Memory B cell (primary cell): ENCODE measurements around the gene SETD1A.

Experiments
- ATAC-seq: fragments of 150-1000 bp; cut with Tn5 transposase; 2 replicates; pipeline ENCODE4 v1.10.0; 2021; ENCODE audit warnings: low read depth, mild to moderate bottlenecking, moderate library complexity
- DNase-seq, 2 donors: peaks; one replicate each; pipeline ENCODE4 v3.0.0; 2022; ENCODE audit warnings: low spot score in 2 of 2
- H3K27ac Mint-ChIP-seq: one replicate; pipeline ENCODE4 v1.8.0; 2022; ENCODE audit warnings: mild to moderate bottlenecking, moderate library complexity, mixed read lengths
- H3K27me3 Mint-ChIP-seq: one replicate; pipeline ENCODE4 v1.8.0; 2022; ENCODE audit warnings: mixed read lengths
- H3K36me3 Mint-ChIP-seq: one replicate; pipeline ENCODE4 v1.8.0; 2022; ENCODE audit warnings: mild to moderate bottlenecking, mixed read lengths
- H3K4me1 Mint-ChIP-seq: one replicate; pipeline ENCODE4 v1.8.0; 2022; ENCODE audit warnings: mixed read lengths
- H3K4me3 Mint-ChIP-seq: one replicate; pipeline ENCODE4 v1.8.0; 2022; ENCODE audit warnings: mild to moderate bottlenecking, moderate library complexity, mixed read lengths
- H3K9me3 Mint-ChIP-seq: one replicate; pipeline ENCODE4 v1.8.0; 2022; ENCODE audit warnings: mixed read lengths

The SETD1A gene

GRCh38 chr16:30953511-30954124, 3.9 kb upstream of the SETD1A start:
- DNase-seq (peak; percentile 63 to 66), ATAC-seq (peak; percentile 23)
- H3K27ac Mint-ChIP-seq = no peak overlapping the region
- no peaks in the 10 kb centered on the region for H3K9me3 Mint-ChIP-seq
- H3K36me3 Mint-ChIP-seq = no peaks in the 10 kb centered on the region
- H3K27me3 Mint-ChIP-seq = no peaks in the 10 kb centered on the region
- H3K4me3 Mint-ChIP-seq = no peak overlapping the region
- H3K4me1 Mint-ChIP-seq = peaks cover 16% of the 10 kb centered on the region

GRCh38 chr16:30954993-30955392, 2.6 kb upstream of the SETD1A start:
- no peak for ATAC-seq

GRCh38 chr16:30956601-30957455, 726 bp upstream of the SETD1A start:
- peak overlapping the region; percentile 54 for H3K27ac Mint-ChIP-seq
- no peaks in the 10 kb centered on the region for H3K27me3 Mint-ChIP-seq
- no peaks in the 10 kb centered on the region for H3K9me3 Mint-ChIP-seq
- H3K4me3 Mint-ChIP-seq = peak overlapping the region; percentile 93
- peak; percentile 66 to 85 for DNase-seq
- ATAC-seq = peak; percentile 49
- H3K4me1 Mint-ChIP-seq = peaks cover 17% of the 10 kb centered on the region
- H3K36me3 Mint-ChIP-seq = peaks cover 8% of the 10 kb centered on the region

More at GRCh38 chr16:30954993-30955392, 2.6 kb upstream of the SETD1A start:
- Mint-ChIP-seq H3K27ac (no peak overlapping the region), H3K9me3 (no peaks in the 10 kb centered on the region), H3K4me3 (no peak overlapping the region), H3K4me1 (peaks cover 16% of the 10 kb centered on the region), H3K36me3 (peaks cover 2% of the 10 kb centered on the region), H3K27me3 (no peaks in the 10 kb centered on the region)
- no peak for DNase-seq

GRCh38 chr16:30958175-30959079, 873 bp downstream of the SETD1A start:
- no peak for DNase-seq
- peak overlapping the region; percentile 94 for H3K4me3 Mint-ChIP-seq
- H3K9me3 Mint-ChIP-seq = no peaks in the 10 kb centered on the region
- peak overlapping the region; percentile 54 for H3K27ac Mint-ChIP-seq
- peaks cover 19% of the 10 kb centered on the region for H3K4me1 Mint-ChIP-seq
- peaks cover 14% of the 10 kb centered on the region for H3K36me3 Mint-ChIP-seq
- peak; percentile 31 for ATAC-seq
- no peaks in the 10 kb centered on the region for H3K27me3 Mint-ChIP-seq

- Mint-ChIP-seq H3K4me1 (peaks cover 22% of the 10 kb centered on the region), H3K4me3 (no peak overlapping the region), H3K36me3 (peaks cover 30% of the 10 kb centered on the region), H3K27ac (no peak overlapping the region), H3K27me3 (no peaks in the 10 kb centered on the region), H3K9me3 (no peaks in the 10 kb centered on the region)
- ATAC-seq = no peak
- DNase-seq = no peak
Measured at GRCh38 chr16:30961384-30961783, 3.8 kb downstream of the SETD1A start.

GRCh38 chr16:30963925-30964511, 6.5 kb downstream of the SETD1A start:
- H3K4me3 Mint-ChIP-seq = no peak overlapping the region
- ATAC-seq (no peak), DNase-seq (no peak)
- no peaks in the 10 kb centered on the region for H3K27me3 Mint-ChIP-seq
- H3K4me1 Mint-ChIP-seq = peaks cover 16% of the 10 kb centered on the region
- H3K27ac Mint-ChIP-seq = no peak overlapping the region
- H3K9me3 Mint-ChIP-seq = no peaks in the 10 kb centered on the region
- H3K36me3 Mint-ChIP-seq = peaks cover 42% of the 10 kb centered on the region

GRCh38 chr16:30964574-30965226, 7.1 kb downstream of the SETD1A start:
- no peaks in the 10 kb centered on the region for H3K9me3 Mint-ChIP-seq
- H3K4me1 Mint-ChIP-seq = peaks cover 14% of the 10 kb centered on the region
- peaks cover 47% of the 10 kb centered on the region for H3K36me3 Mint-ChIP-seq
- ATAC-seq = no peak
- no peak overlapping the region for H3K27ac Mint-ChIP-seq
- DNase-seq = no peak
- no peaks in the 10 kb centered on the region for H3K27me3 Mint-ChIP-seq
- H3K4me3 Mint-ChIP-seq = no peak overlapping the region

GRCh38 chr16:30965436-30965835, 7.9 kb downstream of the SETD1A start:
- peaks cover 6% of the 10 kb centered on the region for H3K4me1 Mint-ChIP-seq
- peaks cover 43% of the 10 kb centered on the region for H3K36me3 Mint-ChIP-seq
- DNase-seq = no peak
- H3K9me3 Mint-ChIP-seq = no peaks in the 10 kb centered on the region
- no peaks in the 10 kb centered on the region for H3K27me3 Mint-ChIP-seq
- no peak overlapping the region for H3K27ac Mint-ChIP-seq
- no peak for ATAC-seq
- H3K4me3 Mint-ChIP-seq = no peak overlapping the region

- DNase-seq (no peak), ATAC-seq (no peak)
- Mint-ChIP-seq H3K27me3 (no peaks in the 10 kb centered on the region), H3K9me3 (no peaks in the 10 kb centered on the region), H3K4me1 (peaks cover 5% of the 10 kb centered on the region), H3K4me3 (no peak overlapping the region), H3K27ac (no peak overlapping the region), H3K36me3 (peaks cover 49% of the 10 kb centered on the region)
Measured at GRCh38 chr16:30966033-30966619, 8.6 kb downstream of the SETD1A start.

GRCh38 chr16:30967795-30968194, 10.2 kb downstream of the SETD1A start:
- Mint-ChIP-seq H3K27me3 (no peaks in the 10 kb centered on the region), H3K27ac (no peak overlapping the region), H3K4me3 (no peak overlapping the region), H3K9me3 (no peaks in the 10 kb centered on the region), H3K36me3 (peaks cover 56% of the 10 kb centered on the region), H3K4me1 (peaks cover 5% of the 10 kb centered on the region)
- ATAC-seq (no peak), DNase-seq (no peak)

GRCh38 chr16:30969246-30969842, 11.8 kb downstream of the SETD1A start:
- DNase-seq (no peak), ATAC-seq (no peak)
- H3K36me3 Mint-ChIP-seq = peaks cover 60% of the 10 kb centered on the region
- H3K9me3 Mint-ChIP-seq = no peaks in the 10 kb centered on the region
- no peaks in the 10 kb centered on the region for H3K27me3 Mint-ChIP-seq
- peaks cover 6% of the 10 kb centered on the region for H3K4me1 Mint-ChIP-seq
- no peak overlapping the region for H3K4me3 Mint-ChIP-seq
- H3K27ac Mint-ChIP-seq = no peak overlapping the region

- peak overlapping the region; percentile 25 for H3K27ac Mint-ChIP-seq
- H3K9me3 Mint-ChIP-seq = no peaks in the 10 kb centered on the region
- DNase-seq (no peak), ATAC-seq (no peak)
- peaks cover 59% of the 10 kb centered on the region for H3K36me3 Mint-ChIP-seq
- H3K4me3 Mint-ChIP-seq = no peak overlapping the region
- H3K4me1 Mint-ChIP-seq = peaks cover 5% of the 10 kb centered on the region
- H3K27me3 Mint-ChIP-seq = no peaks in the 10 kb centered on the region
Measured at GRCh38 chr16:30971298-30971697, 13.7 kb downstream of the SETD1A start.

- Mint-ChIP-seq H3K9me3 (no peaks in the 10 kb centered on the region), H3K27ac (no peak overlapping the region), H3K36me3 (peaks cover 58% of the 10 kb centered on the region), H3K27me3 (no peaks in the 10 kb centered on the region), H3K4me3 (no peak overlapping the region), H3K4me1 (peaks cover 8% of the 10 kb centered on the region)
- DNase-seq (no peak), ATAC-seq (no peak)
Measured at GRCh38 chr16:30972872-30973271, 15.3 kb downstream of the SETD1A start.
